GM10248 (cell line): ENCODE results near the gene MKNK1.

ENCODE experiments used
- CTCF ChIA-PET: fragments of 300-600 bp; sonication (Branson Sonifier 250); formaldehyde crosslinking; extraction: SDS; loops from one replicate; lab custom pipeline; 2021; ENCODE audit warnings: antibody characterized with exemption; lab: Yijun Ruan, JAX
- POLR2A ChIA-PET: fragments of 350-650 bp; sonication (Branson Sonifier 250); formaldehyde crosslinking; extraction: SDS; loops from one replicate; lab custom pipeline; 2020; ENCODE audit warnings: antibody characterized with exemption; lab: Yijun Ruan, JAX
- DNase-seq: peaks from one replicate; pipeline ENCODE4 v3.0.0; 2012; ENCODE audit errors: extremely low spot score
- TF ChIP-seq, protein P1 (sequence below): IDR thresholded peaks from 2 replicates; pipeline ENCODE4 v1.5.1; 2012; ENCODE audit warnings: mild to moderate bottlenecking, low read depth; ENCODE audit errors: extremely low read depth, missing control alignments, control extremely low read depth

Gene MKNK1

DNA sequence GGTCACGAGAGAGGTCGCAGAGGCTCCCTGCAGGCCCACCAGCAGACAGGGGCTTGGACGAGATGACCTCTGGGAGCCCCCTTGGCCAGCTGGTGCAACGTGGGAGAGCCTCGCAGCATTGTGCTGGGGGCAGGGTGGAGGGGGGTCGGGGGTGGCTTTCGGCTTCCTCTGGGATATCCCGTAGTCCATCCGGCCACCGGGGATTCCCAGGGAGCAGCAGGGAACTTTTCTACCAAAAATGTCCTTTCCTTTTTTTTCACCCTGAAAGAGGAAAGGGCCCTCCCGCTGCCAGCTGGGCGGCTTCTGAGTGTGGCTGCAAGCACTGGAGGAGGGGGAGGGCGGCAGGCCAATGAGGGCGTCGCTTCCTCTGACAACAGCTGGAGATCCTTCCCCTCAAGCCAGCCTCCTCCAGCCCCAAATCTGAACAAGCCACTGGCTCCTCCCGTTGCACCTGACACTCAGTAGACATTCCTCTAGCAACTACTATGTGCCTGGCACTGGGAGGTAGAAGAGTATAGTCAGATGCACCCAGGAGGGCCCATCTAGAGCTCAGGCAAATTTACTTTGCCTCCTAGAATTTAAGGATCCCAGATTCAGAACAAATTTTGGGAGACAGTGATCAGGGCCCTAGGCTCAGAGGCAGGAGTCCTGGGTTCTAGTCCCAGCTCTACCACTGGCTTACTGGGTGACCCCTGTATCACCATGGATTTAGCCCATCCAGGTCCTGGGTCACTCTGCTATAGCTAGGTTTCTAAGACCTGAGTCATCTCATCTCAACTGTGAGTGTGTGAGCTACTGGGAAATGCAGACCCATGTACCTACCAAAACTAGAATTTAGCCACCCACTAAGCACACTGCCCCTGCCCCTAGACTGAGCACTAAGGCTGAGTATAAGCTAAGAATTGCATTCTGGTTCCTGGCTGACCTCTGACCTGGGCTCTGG is 9.9 kb upstream of the MKNK1 start:
- ChIA-PET POLR2A (interaction anchor here (0.6 to 2.0 kb wide), 3 partner anchors 10 to 105 kb away, joined by 3 to 14 read pairs (median 3); partner anchors contain the start of genes EFCAB14 and MKNK1), CTCF (interaction anchor here (0.8 to 14.0 kb wide), 3 partner anchors 10 to 112 kb away, joined by 3 to 135 read pairs (median 9); partner anchors contain the start of gene MKNK1)
- TF ChIP-seq, protein P1, sequence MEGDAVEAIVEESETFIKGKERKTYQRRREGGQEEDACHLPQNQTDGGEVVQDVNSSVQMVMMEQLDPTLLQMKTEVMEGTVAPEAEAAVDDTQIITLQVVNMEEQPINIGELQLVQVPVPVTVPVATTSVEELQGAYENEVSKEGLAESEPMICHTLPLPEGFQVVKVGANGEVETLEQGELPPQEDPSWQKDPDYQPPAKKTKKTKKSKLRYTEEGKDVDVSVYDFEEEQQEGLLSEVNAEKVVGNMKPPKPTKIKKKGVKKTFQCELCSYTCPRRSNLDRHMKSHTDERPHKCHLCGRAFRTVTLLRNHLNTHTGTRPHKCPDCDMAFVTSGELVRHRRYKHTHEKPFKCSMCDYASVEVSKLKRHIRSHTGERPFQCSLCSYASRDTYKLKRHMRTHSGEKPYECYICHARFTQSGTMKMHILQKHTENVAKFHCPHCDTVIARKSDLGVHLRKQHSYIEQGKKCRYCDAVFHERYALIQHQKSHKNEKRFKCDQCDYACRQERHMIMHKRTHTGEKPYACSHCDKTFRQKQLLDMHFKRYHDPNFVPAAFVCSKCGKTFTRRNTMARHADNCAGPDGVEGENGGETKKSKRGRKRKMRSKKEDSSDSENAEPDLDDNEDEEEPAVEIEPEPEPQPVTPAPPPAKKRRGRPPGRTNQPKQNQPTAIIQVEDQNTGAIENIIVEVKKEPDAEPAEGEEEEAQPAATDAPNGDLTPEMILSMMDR: no peak
- peak; percentile 70 for DNase-seq

- POLR2A ChIA-PET: interaction anchor here (1.0 to 2.0 kb wide), 2 partner anchors 9 to 49 kb away, joined by 3 to 14 read pairs; partner anchors contain the start of gene MKNK1
- CTCF ChIA-PET: interaction anchor here (1.3 to 14.0 kb wide), 3 partner anchors 9 to 113 kb away, joined by 3 to 135 read pairs (median 9); partner anchors contain the start of gene MKNK1
- TF ChIP-seq, protein P1: no peak
- no peak for DNase-seq
Observed at GRCh38 chr1:46612937-46613660, 9.0 kb upstream of the MKNK1 start.

DNA sequence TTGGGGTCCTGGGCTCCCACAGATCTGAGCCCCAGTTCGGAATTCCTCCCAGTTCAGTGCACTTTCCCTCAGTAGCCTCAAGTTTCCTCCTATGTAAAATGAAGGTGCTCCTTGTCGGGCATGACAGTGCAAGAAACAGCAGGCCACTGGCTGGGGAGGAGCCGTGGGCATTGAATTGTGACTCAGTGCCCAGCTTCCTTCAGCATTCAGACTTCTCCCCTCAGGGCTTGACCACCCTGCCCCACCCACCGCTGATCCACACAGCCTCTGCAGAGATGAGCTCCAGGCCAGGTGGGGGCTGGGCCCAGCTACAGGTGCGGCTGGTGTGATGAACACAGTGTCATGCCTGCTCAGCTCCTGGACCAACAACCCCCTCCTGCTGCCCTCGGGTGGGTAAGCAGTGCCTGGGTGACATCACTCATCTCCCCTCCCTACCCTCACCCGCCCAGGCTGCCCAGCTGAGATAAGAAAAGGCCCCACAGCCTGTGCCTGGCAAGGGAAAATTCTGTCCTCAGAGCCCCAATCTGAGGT is 7.7 kb upstream of the MKNK1 start:
- ChIA-PET CTCF (interaction anchor here (1.3 to 14.0 kb wide), 2 partner anchors 8 to 10 kb away, joined by 3 to 135 read pairs; partner anchors contain the start of gene MKNK1), POLR2A (interaction anchor here (0.5 kb wide), 1 partner anchor 19 kb away, joined by 3 read pairs; no protein-coding TSS in a partner anchor)
- TF ChIP-seq, protein P1: no peak
- no peak for DNase-seq

DNA sequence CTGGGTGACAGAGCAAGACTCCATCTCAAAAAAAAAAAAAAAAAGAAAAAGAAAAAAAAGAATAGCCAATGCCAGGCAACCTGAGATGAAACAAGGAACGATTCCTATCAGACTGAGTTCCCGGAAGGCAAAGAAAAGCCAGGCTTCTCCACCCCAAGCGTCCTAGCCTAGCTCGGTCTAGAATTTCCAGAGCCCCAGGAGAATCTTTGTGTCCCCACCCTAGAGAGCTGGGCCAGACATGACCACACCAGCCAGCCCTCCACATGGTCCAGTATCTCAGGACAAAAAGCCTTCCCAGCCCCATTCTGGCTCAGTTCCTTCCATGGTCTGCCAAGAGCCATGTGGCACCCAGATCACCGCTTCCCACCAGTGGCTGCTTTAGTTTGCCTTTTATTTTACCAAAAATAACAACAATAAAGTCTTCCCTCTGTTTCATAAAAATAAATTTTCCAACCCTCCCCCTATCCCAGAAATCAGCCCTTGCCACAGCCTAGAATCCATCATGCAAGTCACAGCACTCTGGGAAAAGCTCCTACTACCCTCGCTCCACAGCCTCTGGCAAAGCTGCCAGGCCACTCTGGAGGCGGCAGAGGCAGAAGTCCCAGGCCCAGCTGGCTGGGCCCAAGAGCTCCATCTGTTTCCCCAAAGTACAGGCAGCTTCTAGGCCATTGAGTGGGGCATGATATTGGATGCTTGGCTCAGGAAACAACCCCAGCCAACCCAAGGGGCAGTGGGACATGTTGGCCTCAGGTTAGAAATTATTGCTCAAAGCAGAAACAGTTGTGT is 3.5 kb upstream of the MKNK1 start:
- CTCF ChIA-PET: interaction anchor here (1.5 to 12.4 kb wide), 2 partner anchors 11 to 24 kb away, joined by 4 to 135 read pairs; partner anchors contain the start of gene MOB3C
- POLR2A ChIA-PET: interaction anchor here (0.7 kb wide), 1 partner anchor 74 kb away, joined by 3 read pairs; no protein-coding TSS in a partner anchor
- TF ChIP-seq, protein P1: no peak
- no peak for DNase-seq

GRCh38 chr1:46606255-46606965 is 2.3 kb upstream of the MKNK1 start:
- no peak for DNase-seq
- ChIA-PET CTCF (interaction anchor here (1.0 to 12.4 kb wide), 4 partner anchors 12 to 164 kb away, joined by 3 to 135 read pairs (median 4); partner anchors contain the start of gene MOB3C), POLR2A (interaction anchor here (0.7 kb wide), 1 partner anchor 12 kb away, joined by 3 read pairs; no protein-coding TSS in a partner anchor)
- TF ChIP-seq, protein P1: no peak
